ENCODE results near the gene DPRX.

GRCh38 chr19:53608381-53608780 is 23.4 kb upstream of the DPRX start:
- TF ChIP-seq CTCF (IDR thresholded peaks at IDR 0.05; ENCODE audit: insufficient read depth, low read length), result no peak
- no peak for TF ChIP-seq POLR2AphosphoS5 (IDR thresholded peaks at IDR 0.05; ENCODE audit: low read depth)
- TF ChIP-seq REST (IDR thresholded peaks at IDR 0.05; ENCODE audit: insufficient replicate concordance, low read depth), result no peak
- TF ChIP-seq GABPA (IDR thresholded peaks at IDR 0.05; ENCODE audit: low read depth), result no peak
